Cardiac muscle cell (in vitro differentiated cells and primary cell): ENCODE results near the gene MDH2. TPM values are rescaled to one million over a fixed set of nuclear protein-coding genes. Genes with fewer than 3 reads are reported as not detected.
"Not testable (repeated sequence)": the region's sequence is repeated elsewhere in the genome, so short reads cannot be mapped to it uniquely, and the experiment has no call there.

ENCODE experiments used
- DNase-seq, 2 donors: peaks; one replicate each; pipeline versions ENCODE4 v3.0.0 to v3.0.0-alpha.2; 2010 to 2017; ENCODE audit warnings: low read depth in 1 of 2, low spot score in 1 of 2
- H3K27ac ChIP-seq: fragments of 200-600 bp; sonication (generic); 2 replicates; pipeline ENCODE4 v1.5.1; 2016
- H3K27me3 ChIP-seq: fragments of 200-600 bp; sonication (generic); 2 replicates; pipeline ENCODE4 v1.6.0; 2016; ENCODE audit warnings: control low read depth
- H3K36me3 ChIP-seq: fragments of 200-600 bp; sonication (generic); 2 replicates; pipeline ENCODE4 v1.5.1; 2016; ENCODE audit warnings: control low read depth
- H3K4me1 ChIP-seq: fragments of 200-600 bp; sonication (generic); 2 replicates; pipeline ENCODE4 v1.8.1; 2017; ENCODE audit warnings: low read depth, mild to moderate bottlenecking, mixed run types
- H3K4me3 ChIP-seq: fragments of 200-600 bp; sonication (generic); 2 replicates; pipeline ENCODE4 v1.5.1; 2016; ENCODE audit warnings: mild to moderate bottlenecking
- H3K9me3 ChIP-seq: fragments of 200-600 bp; sonication (generic); 2 replicates; pipeline ENCODE4 v1.5.1; 2017; ENCODE audit warnings: low read depth, mild to moderate bottlenecking, control low read depth
- CTCF ChIP-seq: IDR thresholded peaks from 2 replicates; pipeline ENCODE4 v1.5.1; 2012; ENCODE audit warnings: low read depth, mild to moderate bottlenecking, low read length
- polyA plus RNA-seq: library from polyadenylated mRNA; unstranded; fragments of >200 nt; fragmentation: Nextera tagmentation; extraction: Ambion mirVana; gene quantifications from 2 replicates; pipeline ENCODE4 v1.2.1, GENCODE V29; 2016
- total RNA-seq: library from RNA; depleted of rRNA; stranded (reverse); fragments of >200 nt; gene quantifications from 2 replicates; pipeline ENCODE4 v1.2.3, GENCODE V29; 2016

Gene MDH2
- 242 and 306 TPM in 2 replicates for total RNA-seq
- 632 and 705 TPM in 2 replicates for polyA plus RNA-seq

GRCh38 chr7:76047811-76048667 lies at the start of gene MDH2, which contains the start of gene STYXL1:
Gene MDH2 (plus strand): TSS chr7:76048106. CDS start chr7:76048161, 55 bp downstream.
Gene STYXL1 (minus strand): TSS chr7:76048000. CDS start chr7:76030523, 17,477 bp downstream.
- Histone ChIP-seq H3K9me3 (no peaks in the 10 kb centered on the region), H3K4me1 (peaks cover 13% of the 10 kb centered on the region), H3K36me3 (peaks cover 4% of the 10 kb centered on the region), H3K27me3 (no peaks in the 10 kb centered on the region), H3K27ac (peak within 1 kb of the TSS; percentile 87), H3K4me3 (peak within 1 kb of the TSS; percentile 67)
- TF ChIP-seq CTCF: no peak
- peak; percentile 97 for DNase-seq

GRCh38 chr7:76000566-76000965 lies 47.3 kb upstream of the MDH2 start:
- peaks cover 19% of the 10 kb centered on the region for H3K36me3 ChIP-seq
- DNase-seq: no peak
- no peak overlapping the region for H3K4me3 ChIP-seq
- TF ChIP-seq CTCF: no peak
- H3K27ac ChIP-seq: no peak overlapping the region
- H3K27me3 ChIP-seq: no peaks in the 10 kb centered on the region
- H3K9me3 ChIP-seq: no peaks in the 10 kb centered on the region
- no peaks in the 10 kb centered on the region for H3K4me1 ChIP-seq

DNA sequence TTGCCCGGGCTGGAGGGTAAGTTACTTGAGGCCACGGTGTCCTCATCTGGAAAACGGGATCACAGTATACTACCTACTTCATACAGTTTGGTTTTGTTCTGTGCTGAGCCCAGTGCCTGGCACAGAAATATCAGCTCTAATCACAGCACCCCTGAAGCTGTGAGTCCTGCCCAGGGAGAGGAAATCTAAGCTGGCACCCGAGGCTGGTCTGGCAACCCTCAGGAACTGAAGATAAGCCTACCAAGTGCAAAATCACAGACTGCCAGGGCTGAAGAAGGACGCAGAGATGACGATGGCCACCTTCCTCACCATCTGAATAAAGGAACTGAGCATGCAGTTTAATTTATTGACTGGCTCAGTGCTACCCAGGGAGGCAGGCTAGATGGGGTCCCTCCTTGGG lies 45.8 kb upstream of the MDH2 start:
- no peak overlapping the region for H3K27ac ChIP-seq
- H3K4me1 ChIP-seq: no peaks in the 10 kb centered on the region
- no peaks in the 10 kb centered on the region for H3K9me3 ChIP-seq
- no peak overlapping the region for H3K4me3 ChIP-seq
- H3K27me3 ChIP-seq: no peaks in the 10 kb centered on the region
- H3K36me3 ChIP-seq: peaks cover 19% of the 10 kb centered on the region
- no peak for TF ChIP-seq CTCF
- no peak for DNase-seq

DNA sequence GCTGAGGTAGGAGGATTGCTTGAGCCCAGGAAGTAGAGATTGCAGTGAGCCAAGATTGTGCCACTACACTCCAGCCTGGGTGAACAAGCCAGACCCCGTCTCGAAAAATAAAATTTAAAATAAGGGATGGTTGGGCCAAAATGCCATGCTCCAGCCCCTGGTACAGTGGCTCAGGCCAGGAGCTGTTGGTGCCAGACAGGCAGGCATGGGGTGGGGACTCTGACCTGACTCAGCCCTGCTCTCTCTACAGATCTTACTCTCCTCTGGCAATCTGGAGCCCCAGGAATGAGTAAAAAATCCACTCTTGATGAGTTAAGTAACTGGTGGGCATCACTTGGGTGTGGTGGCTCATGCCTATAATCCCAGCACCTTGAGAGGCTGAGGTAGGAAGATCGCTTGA lies 45.1 kb upstream of the MDH2 start:
- peaks cover 19% of the 10 kb centered on the region for H3K36me3 ChIP-seq
- H3K4me1 ChIP-seq: no peaks in the 10 kb centered on the region
- DNase-seq: no peak
- H3K4me3 ChIP-seq: no peak overlapping the region
- H3K27me3 ChIP-seq: no peaks in the 10 kb centered on the region
- TF ChIP-seq CTCF: no peak
- H3K27ac ChIP-seq: no peak overlapping the region
- H3K9me3 ChIP-seq: no peaks in the 10 kb centered on the region

DNA sequence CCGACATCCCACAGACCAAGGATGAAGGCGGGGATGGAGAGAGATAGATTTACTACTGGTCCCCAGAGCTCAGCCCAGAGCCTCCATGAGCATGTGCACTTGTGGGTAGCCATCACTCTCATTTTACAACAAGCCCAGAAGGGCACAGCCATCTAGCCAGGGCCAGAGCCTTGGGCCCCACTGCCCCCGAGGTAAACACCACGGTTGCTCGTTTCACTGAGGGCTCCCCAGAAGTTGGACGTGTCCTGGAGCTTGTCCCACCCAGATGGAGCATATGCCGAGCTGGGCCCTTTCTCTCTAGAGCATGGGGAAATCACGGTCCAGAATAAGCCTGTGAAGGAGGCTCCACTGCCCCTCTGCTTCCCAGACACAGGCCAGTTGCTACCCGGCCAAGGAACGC lies 44.6 kb upstream of the MDH2 start:
- Histone ChIP-seq H3K27me3 (no peaks in the 10 kb centered on the region), H3K9me3 (no peaks in the 10 kb centered on the region), H3K27ac (no peak overlapping the region), H3K4me3 (no peak overlapping the region), H3K36me3 (peaks cover 19% of the 10 kb centered on the region), H3K4me1 (no peaks in the 10 kb centered on the region)
- no peak for TF ChIP-seq CTCF
- no peak for DNase-seq

DNA sequence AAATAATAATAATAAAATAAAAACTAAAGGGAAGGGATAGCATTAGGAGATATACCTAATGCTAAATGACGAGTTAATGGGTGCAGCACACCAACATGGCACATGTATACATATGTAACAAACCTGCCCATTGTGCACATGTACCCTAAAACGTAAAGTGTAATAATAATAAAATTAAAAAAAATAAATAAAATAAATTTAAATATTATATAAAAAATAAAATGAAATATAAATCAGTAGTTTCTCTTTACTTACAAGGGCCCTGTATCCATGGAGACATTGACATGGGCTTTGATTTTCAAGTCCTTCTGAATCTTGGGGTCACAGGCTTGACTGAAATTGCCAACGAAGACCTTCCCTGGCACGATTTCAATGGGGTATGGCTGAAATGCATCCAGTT lies 42.9 kb upstream of the MDH2 start:
- H3K4me1 ChIP-seq, H3K27me3 ChIP-seq, H3K9me3 ChIP-seq, H3K4me3 ChIP-seq, H3K27ac ChIP-seq, DNase-seq: not testable (repeated sequence)
- H3K36me3 ChIP-seq: peaks cover 19% of the 10 kb centered on the region
